Mononuclear cell (primary cell): ENCODE measurements around the gene MAF. TPM values are rescaled to one million over a fixed set of nuclear protein-coding genes. Genes with fewer than 3 reads are reported as not detected.

Experiments
- H3K27me3 ChIP-seq: 2 replicates; pipeline ENCODE4 v1.6.0; 2011; ENCODE audit warnings: low read length, control low read depth; ENCODE audit not compliant: insufficient read depth
- H3K4me1 ChIP-seq: 2 replicates; pipeline ENCODE4 v1.5.1; 2011; ENCODE audit warnings: mild to moderate bottlenecking, low read length, control low read depth; ENCODE audit not compliant: insufficient read depth
- H3K4me3 ChIP-seq: 2 replicates; pipeline ENCODE4 v1.5.1; 2011; ENCODE audit warnings: mild to moderate bottlenecking, low read length, moderate library complexity
- H3K9me3 ChIP-seq: 2 replicates; pipeline ENCODE4 v1.5.1; 2011; ENCODE audit warnings: low read depth, mild to moderate bottlenecking, control low read depth, low read length
- total RNA-seq: library from RNA; depleted of rRNA; stranded (reverse); fragments of >200 nt; gene quantifications from one replicate; pipeline ENCODE4 v1.2.3, GENCODE V29; 2012

MAF gene
- total RNA-seq, 1 donor, result 9.1 TPM

- H3K9me3 ChIP-seq, result no peaks in the 10 kb centered on the region
- H3K27me3 ChIP-seq, result no peaks in the 10 kb centered on the region
- H3K4me1 ChIP-seq, result no peaks in the 10 kb centered on the region
- no peak overlapping the region for H3K4me3 ChIP-seq
Observed at GRCh38 chr16:79554912-79555311, 45.6 kb downstream of the MAF start.

DNA sequence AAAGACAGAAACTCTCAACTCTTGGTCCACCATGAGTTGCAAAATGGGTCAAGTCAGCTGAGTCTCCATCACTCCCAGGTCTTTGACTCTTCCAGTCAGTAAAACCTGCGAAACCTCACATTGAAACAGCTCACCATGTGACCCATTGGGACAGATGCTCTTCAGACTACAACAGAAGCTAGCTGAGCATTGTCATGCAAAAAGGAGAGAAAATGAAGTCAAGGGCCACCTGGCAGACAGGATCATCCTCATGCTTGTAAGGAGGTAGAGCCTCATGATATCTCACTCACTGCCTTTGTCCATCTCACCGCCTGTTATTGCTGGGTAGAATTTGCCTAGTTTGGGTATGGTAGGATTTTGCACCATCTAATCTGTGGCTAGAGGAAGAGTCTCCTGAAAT lies 50.2 kb downstream of the MAF start:
- H3K9me3 ChIP-seq, result no peaks in the 10 kb centered on the region
- H3K4me3 ChIP-seq, result no peak overlapping the region
- no peaks in the 10 kb centered on the region for H3K27me3 ChIP-seq
- no peaks in the 10 kb centered on the region for H3K4me1 ChIP-seq

GRCh38 chr16:79547085-79547484 lies 53.5 kb downstream of the MAF start:
- no peaks in the 10 kb centered on the region for H3K27me3 ChIP-seq
- no peaks in the 10 kb centered on the region for H3K4me1 ChIP-seq
- H3K9me3 ChIP-seq, result no peaks in the 10 kb centered on the region
- H3K4me3 ChIP-seq, result no peak overlapping the region
